HG02571 (cell line): ENCODE results near the gene LMNTD1.
"Not testable (repeated sequence)": the region's sequence is repeated elsewhere in the genome, so short reads cannot be mapped to it uniquely, and the experiment has no call there.

Experiments used
- ATAC-seq: cut with Tn5 transposase; IDR thresholded peaks from one replicate; pipeline ENCODE4 v1.9.1; 2021; ENCODE audit warnings: mild to moderate bottlenecking, moderate library complexity; ENCODE audit not compliant: unreplicated experiment

The LMNTD1 gene

GRCh38 chr12:25493682-25494081 is 59.4 kb downstream of the LMNTD1 start:
- ATAC-seq = no peak

- ATAC-seq = no peak
Observed at GRCh38 chr12:25491396-25492325, 61.4 kb downstream of the LMNTD1 start.

GRCh38 chr12:25488956-25489870 is 63.9 kb downstream of the LMNTD1 start:
- not testable (repeated sequence) for ATAC-seq

GRCh38 chr12:25482625-25483024 is 70.5 kb downstream of the LMNTD1 start:
- no peak for ATAC-seq

- ATAC-seq = no peak
Observed at GRCh38 chr12:25480145-25480544, 72.9 kb downstream of the LMNTD1 start.

- no peak for ATAC-seq
Observed at GRCh38 chr12:25477217-25477616, 75.9 kb downstream of the LMNTD1 start.

- no peak for ATAC-seq
Observed at GRCh38 chr12:25472453-25472852, 80.6 kb downstream of the LMNTD1 start.

GRCh38 chr12:25469861-25470260 is 83.2 kb downstream of the LMNTD1 start:
- no peak for ATAC-seq

GRCh38 chr12:25469368-25469767 is 83.7 kb downstream of the LMNTD1 start:
- no peak for ATAC-seq

GRCh38 chr12:25463521-25463920 is 89.6 kb downstream of the LMNTD1 start:
- ATAC-seq = no peak

GRCh38 chr12:25463005-25463404 is 90.1 kb downstream of the LMNTD1 start:
- ATAC-seq = no peak

GRCh38 chr12:25459541-25459951 is 93.5 kb downstream of the LMNTD1 start:
- ATAC-seq = peak; percentile 61

- ATAC-seq = no peak
Observed at GRCh38 chr12:25458047-25458552, 95.0 kb downstream of the LMNTD1 start.

GRCh38 chr12:25456474-25456873 is 96.6 kb downstream of the LMNTD1 start:
- ATAC-seq = no peak

GRCh38 chr12:25455696-25456095 is 97.4 kb downstream of the LMNTD1 start:
- ATAC-seq = no peak

GRCh38 chr12:25449007-25449406 is 104.1 kb downstream of the LMNTD1 start:
- no peak for ATAC-seq

GRCh38 chr12:25447046-25447445 is 106.0 kb downstream of the LMNTD1 start:
- no peak for ATAC-seq

GRCh38 chr12:25438638-25439037 is 114.4 kb downstream of the LMNTD1 start:
- no peak for ATAC-seq

GRCh38 chr12:25436206-25437030 is 116.7 kb downstream of the LMNTD1 start:
- peak; percentile 65 for ATAC-seq

GRCh38 chr12:25435431-25435830 is 117.7 kb downstream of the LMNTD1 start:
- ATAC-seq = no peak
